H1 (cell line): ENCODE measurements around the gene GPM6B. TPM values are rescaled to one million over a fixed set of nuclear protein-coding genes. Genes with fewer than 3 reads are reported as not detected.

ENCODE experiments used
- HDAC6 ChIP-seq: IDR thresholded peaks from one replicate; pipeline ENCODE4 v1.7.1; 2012; ENCODE audit warnings: low read depth, mild to moderate bottlenecking, inconsistent platforms, low read length, moderate library complexity
- RBBP5 ChIP-seq: IDR thresholded peaks from 2 replicates; pipeline ENCODE4 v1.7.1; 2012; ENCODE audit warnings: low read depth, mild to moderate bottlenecking, inconsistent platforms, low read length, moderate library complexity, borderline replicate concordance
- SIN3A ChIP-seq, 2 experiments: IDR thresholded peaks in 1 of 2; conservative IDR thresholded peaks in 1 of 2; 2 replicates each; pipeline ENCODE4 v1.6.1; 2011 to 2012; ENCODE audit warnings: low read length in 2 of 2, improper control_type of control experiment in 1 of 2, low read depth in 1 of 2, mild to moderate bottlenecking in 1 of 2
- polyA plus RNA-seq, 7 experiments: library from polyadenylated mRNA; depleted of rRNA in 3 of 7; stranded (reverse) in 5 of 7; unstranded in 2 of 7; fragments of >200 nt in 5 of 7; fragments of 200-250 nt in 2 of 7; gene quantifications; 1 replicate in 5 of 7; 2 replicates in 1 of 7; 4 replicates in 1 of 7; pipeline versions ENCODE4 v1.2.1 to v1.2.3, GENCODE V29; 2011 to 2013; ENCODE audit warnings: missing spikeins in 2 of 7, mixed read lengths in 2 of 7
- total RNA-seq: library from RNA; stranded (reverse); fragmentation: NEBNext Ultra II Directional; extraction: Animal tissue kit (Norgen Biotek cat#: 25700); gene quantifications from 2 replicates; pipeline ENCODE4 v1.2.1, GENCODE V29; 2021

GPM6B gene
- total and polyA plus RNA-seq, 2 of the 8 experiments (the other 6 are each of a cell fraction or from before 2014, with no cell fraction given), result 132 to 175 TPM

GRCh38 chrX:13797512-13797911 is 19.4 kb downstream of the GPM6B start (continued):
- TF ChIP-seq RBBP5 (no peak), SIN3A (conservative IDR thresholded peaks at IDR 0.05 in 1 of 2, IDR thresholded peaks at IDR 0.05 in 1 of 2; ENCODE audit: low read depth in 1 of 2, low read length in 2 of 2) (no peak), HDAC6 (no peak)
